Prostate gland (tissue), 2 donors: ENCODE measurements around the gene ESM1. TPM values are rescaled to one million over a fixed set of nuclear protein-coding genes. Genes with fewer than 3 reads are reported as not detected.

ENCODE experiments used
- DNase-seq: peaks from one replicate; pipeline ENCODE4 v3.0.0-alpha.2; 2019; ENCODE audit warnings: low spot score
- H3K27ac ChIP-seq, 2 donors: fragments of 200-600 bp; sonication (generic); 2 replicates each; pipeline ENCODE4 v1.5.1; 2017 to 2019
- H3K27me3 ChIP-seq: fragments of 200-600 bp; sonication (generic); replicated peaks from 2 replicates; pipeline ENCODE4 v1.5.1; 2019; ENCODE audit not compliant: insufficient read depth
- H3K36me3 ChIP-seq, 2 donors: fragments of 200-600 bp; sonication (generic); 1 replicate in 1 of 2; 2 replicates in 1 of 2; pipeline versions ENCODE4 v1.5.1 to v1.8.1; 2017 to 2019
- H3K4me1 ChIP-seq: fragments of 200-600 bp; sonication (generic); replicated peaks from 2 replicates; pipeline ENCODE4 v1.5.1; 2019
- H3K4me3 ChIP-seq, 2 donors: fragments of 200-600 bp; sonication (generic); 2 replicates each; pipeline ENCODE4 v1.5.1; 2017 to 2019
- H3K9me3 ChIP-seq: fragments of 200-600 bp; sonication (generic); 2 replicates; pipeline ENCODE4 v1.5.1; 2017
- CTCF ChIP-seq, 4 experiments: fragments of 200-600 bp in 2 of 4; fragments of 450-650 bp in 2 of 4; sonication (generic) in 2 of 4; IDR thresholded peaks; 1 replicate in 3 of 4; 2 replicates in 1 of 4; pipeline ENCODE4 v1.5.1; 2016 to 2019; ENCODE audit warnings: antibody characterized with exemption in 4 of 4, mild to moderate bottlenecking in 2 of 4, moderate library complexity in 2 of 4
- POLR2A ChIP-seq: fragments of 450-650 bp; IDR thresholded peaks from one replicate; pipeline ENCODE4 v1.6.1; 2016; ENCODE audit warnings: antibody characterized with exemption, mild to moderate bottlenecking
- POLR2AphosphoS5 ChIP-seq: sonication (generic); formaldehyde crosslinking; IDR thresholded peaks from one replicate; pipeline ENCODE4 v1.6.1; 2017; ENCODE audit warnings: antibody characterized with exemption
- WGBS: methylation state at CpG from one replicate; pipeline ENCODE4 v1.1.5; 2018; 5-methylcytosine and 5-hydroxymethylcytosine counted together
- intact Hi-C: fragments of 100-400 bp; cut with DNase I; formaldehyde crosslinking; loops from one replicate; pipeline ENCODE4 v1.14.2; 2022
- total RNA-seq, 2 donors: library from RNA; depleted of rRNA; stranded (reverse); fragments of >200 nt; gene quantifications; one replicate each; pipeline ENCODE4 v1.1.0, GENCODE V29; 2016

The ESM1 gene
- total RNA-seq, 2 donors from 2014 or later, result not detected

- WGBS, result 94% methylated on average over 3 of the region's 3 CpGs
- no peak overlapping the region for H3K4me3 ChIP-seq
- no peaks in the 10 kb centered on the region for H3K27me3 ChIP-seq
- H3K36me3 ChIP-seq, result no peaks in the 10 kb centered on the region
- intact Hi-C loops, result no loop called here
- TF ChIP-seq CTCF (IDR thresholded peaks at IDR 0.05), result no peak
- no peak for TF ChIP-seq POLR2A
- TF ChIP-seq POLR2AphosphoS5, result no peak
- no peak overlapping the region for H3K27ac ChIP-seq
- no peaks in the 10 kb centered on the region for H3K4me1 ChIP-seq
- DNase-seq, result no peak
- no peaks in the 10 kb centered on the region for H3K9me3 ChIP-seq
Measured at GRCh38 chr5:54995168-54995567, 9.8 kb upstream of the ESM1 start.

- H3K9me3 ChIP-seq, result no peaks in the 10 kb centered on the region
- no peaks in the 10 kb centered on the region for H3K4me1 ChIP-seq
- H3K36me3 ChIP-seq, result no peaks in the 10 kb centered on the region
- no peaks in the 10 kb centered on the region for H3K27me3 ChIP-seq
- intact Hi-C loops, result no loop called here
- no peak for DNase-seq
- no peak overlapping the region for H3K4me3 ChIP-seq
- 86% methylated on average over 2 of the region's 2 CpGs for WGBS
- TF ChIP-seq CTCF (IDR thresholded peaks at IDR 0.05) (no peak), POLR2A (no peak), POLR2AphosphoS5 (no peak)
- H3K27ac ChIP-seq, result no peak overlapping the region
Measured at GRCh38 chr5:54994628-54995027, 9.2 kb upstream of the ESM1 start.

GRCh38 chr5:54993318-54993717 lies 7.9 kb upstream of the ESM1 start:
- WGBS, result 18% methylated on average over 2 of the region's 2 CpGs
- H3K27ac ChIP-seq, result no peak overlapping the region
- H3K9me3 ChIP-seq, result no peaks in the 10 kb centered on the region
- TF ChIP-seq POLR2A, result no peak
- TF ChIP-seq POLR2AphosphoS5, result no peak
- intact Hi-C loops, result no loop called here
- no peaks in the 10 kb centered on the region for H3K4me1 ChIP-seq
- DNase-seq, result no peak
- no peak overlapping the region for H3K4me3 ChIP-seq
- H3K36me3 ChIP-seq, result no peaks in the 10 kb centered on the region
- no peaks in the 10 kb centered on the region for H3K27me3 ChIP-seq

GRCh38 chr5:54991416-54991815 lies 6.0 kb upstream of the ESM1 start:
- Histone ChIP-seq H3K9me3 (no peaks in the 10 kb centered on the region), H3K27me3 (no peaks in the 10 kb centered on the region), H3K4me1 (no peaks in the 10 kb centered on the region), H3K27ac (no peak overlapping the region), H3K4me3 (no peak overlapping the region), H3K36me3 (no peaks in the 10 kb centered on the region)
- TF ChIP-seq CTCF (IDR thresholded peaks at IDR 0.05) (no peak), POLR2A (no peak), POLR2AphosphoS5 (no peak)
- 24% methylated on average over 3 of the region's 3 CpGs for WGBS
- DNase-seq, result no peak
- intact Hi-C loops, result no loop called here

- Histone ChIP-seq H3K4me1 (no peaks in the 10 kb centered on the region), H3K36me3 (no peaks in the 10 kb centered on the region), H3K27ac (no peak overlapping the region), H3K27me3 (no peaks in the 10 kb centered on the region), H3K4me3 (no peak overlapping the region), H3K9me3 (no peaks in the 10 kb centered on the region)
- 50% methylated on average over 1 of the region's 1 CpG for WGBS
- intact Hi-C loops, result no loop called here
- no peak for DNase-seq
- TF ChIP-seq CTCF (IDR thresholded peaks at IDR 0.05) (no peak), POLR2AphosphoS5 (no peak), POLR2A (no peak)
Measured at GRCh38 chr5:54990841-54991258, 5.5 kb upstream of the ESM1 start.
